ENCODE measurements around the gene CDK17. TPM values are rescaled to one million over a fixed set of nuclear protein-coding genes. Genes with fewer than 3 reads are reported as not detected.

Gene CDK17
- total and polyA plus RNA-seq, 2 donors (not counting 1 experiment from before 2014, with no cell fraction given), result 15.6 to 87.8 TPM

DNA sequence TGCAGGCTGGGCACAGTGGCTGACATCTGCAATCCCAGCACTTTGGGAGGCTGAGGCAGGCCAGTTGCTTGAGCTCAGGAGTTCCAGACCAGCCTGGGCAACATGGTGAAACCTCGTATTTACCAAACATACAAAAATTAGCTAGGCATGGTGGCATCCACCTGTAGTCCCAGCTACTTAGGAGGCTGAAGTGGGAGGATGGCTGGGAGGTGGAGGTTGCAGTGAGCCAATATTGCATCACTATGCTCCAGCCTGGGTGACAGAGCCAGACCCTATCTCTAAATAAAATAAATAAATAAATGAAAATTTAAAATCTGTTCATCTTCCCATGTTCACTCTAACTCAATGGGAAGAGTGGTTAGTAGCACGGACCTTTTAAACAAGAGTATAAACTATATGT, 134.8 kb downstream of the CDK17 start:
- TF ChIP-seq, protein P1, sequence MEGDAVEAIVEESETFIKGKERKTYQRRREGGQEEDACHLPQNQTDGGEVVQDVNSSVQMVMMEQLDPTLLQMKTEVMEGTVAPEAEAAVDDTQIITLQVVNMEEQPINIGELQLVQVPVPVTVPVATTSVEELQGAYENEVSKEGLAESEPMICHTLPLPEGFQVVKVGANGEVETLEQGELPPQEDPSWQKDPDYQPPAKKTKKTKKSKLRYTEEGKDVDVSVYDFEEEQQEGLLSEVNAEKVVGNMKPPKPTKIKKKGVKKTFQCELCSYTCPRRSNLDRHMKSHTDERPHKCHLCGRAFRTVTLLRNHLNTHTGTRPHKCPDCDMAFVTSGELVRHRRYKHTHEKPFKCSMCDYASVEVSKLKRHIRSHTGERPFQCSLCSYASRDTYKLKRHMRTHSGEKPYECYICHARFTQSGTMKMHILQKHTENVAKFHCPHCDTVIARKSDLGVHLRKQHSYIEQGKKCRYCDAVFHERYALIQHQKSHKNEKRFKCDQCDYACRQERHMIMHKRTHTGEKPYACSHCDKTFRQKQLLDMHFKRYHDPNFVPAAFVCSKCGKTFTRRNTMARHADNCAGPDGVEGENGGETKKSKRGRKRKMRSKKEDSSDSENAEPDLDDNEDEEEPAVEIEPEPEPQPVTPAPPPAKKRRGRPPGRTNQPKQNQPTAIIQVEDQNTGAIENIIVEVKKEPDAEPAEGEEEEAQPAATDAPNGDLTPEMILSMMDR (IDR thresholded peaks at IDR 0.05), result no peak
- H3K9me3 Mint-ChIP-seq (ENCODE audit: insufficient read depth), result no peaks in the 10 kb centered on the region
- H3K27ac ChIP-seq (ENCODE audit: low read length in 2 of 2), result no peak overlapping the region
- H3K9ac ChIP-seq (ENCODE audit: low read length), result no peak overlapping the region
- H4K20me1 ChIP-seq (ENCODE audit: control insufficient read depth, insufficient read depth, low read length, poor library complexity, severe bottlenecking), result peaks cover 3% of the 10 kb centered on the region
- no peaks in the 10 kb centered on the region for H3K27me3 ChIP-seq (replicated peaks in 1 of 4; ENCODE audit: control extremely low read depth in 1 of 4, control insufficient read depth in 3 of 4, insufficient read depth in 4 of 4, low read length in 3 of 4)
- WGBS (ENCODE audit: insufficient coverage), result no CpG with 5 or more reads among the region's 2 CpGs
- no peak overlapping the region for H3K27ac Mint-ChIP-seq
- POLR2A ChIA-PET, result no interaction called here
- no peaks in the 10 kb centered on the region for H3K27me3 Mint-ChIP-seq
- H3K4me3 ChIP-seq (ENCODE audit: control extremely low read depth in 1 of 5, extremely low read depth in 1 of 5, insufficient read depth in 1 of 5, low read depth in 2 of 5, low read length in 4 of 5), result no peak overlapping the region
- no peak overlapping the region for H3K4me3 Mint-ChIP-seq
- H3K9me3 ChIP-seq (ENCODE audit: control extremely low read depth in 1 of 3, control insufficient read depth in 2 of 3, insufficient read depth in 1 of 3, low read length in 2 of 3), result no peaks in the 10 kb centered on the region
- no peak for DNase-seq
- H3K4me2 ChIP-seq (replicated peaks; ENCODE audit: low read depth, low read length, poor library complexity, severe bottlenecking), result no peak overlapping the region
- no peak for ATAC-seq (ENCODE audit: low read depth)
- H2AFZ ChIP-seq (ENCODE audit: insufficient read depth, low read depth, low read length, poor library complexity, severe bottlenecking), result no peak overlapping the region
- H3K4me1 ChIP-seq (ENCODE audit: control insufficient read depth in 2 of 2, insufficient read depth in 2 of 2, low read length in 2 of 2), result no peaks in the 10 kb centered on the region
- intact Hi-C loops (cut with micrococcal nuclease), result loop anchor here (5.0 kb wide), 1 partner anchor 37 kb away; no protein-coding TSS in a partner anchor
- CTCF ChIA-PET, result no interaction called here
- H3K4me1 Mint-ChIP-seq, result peaks cover 6% of the 10 kb centered on the region
- peaks cover 9 to 55% of the 10 kb centered on the region in 2 experiments for H3K36me3 ChIP-seq (replicated peaks in 1 of 2; ENCODE audit: control extremely low read depth in 1 of 2, control insufficient read depth in 1 of 2, extremely low read depth in 1 of 2, insufficient read depth in 2 of 2, low read length in 1 of 2)
- peaks cover 3% of the 10 kb centered on the region for H3K79me2 ChIP-seq (ENCODE audit: control insufficient read depth, insufficient read depth, low read length)

DNA sequence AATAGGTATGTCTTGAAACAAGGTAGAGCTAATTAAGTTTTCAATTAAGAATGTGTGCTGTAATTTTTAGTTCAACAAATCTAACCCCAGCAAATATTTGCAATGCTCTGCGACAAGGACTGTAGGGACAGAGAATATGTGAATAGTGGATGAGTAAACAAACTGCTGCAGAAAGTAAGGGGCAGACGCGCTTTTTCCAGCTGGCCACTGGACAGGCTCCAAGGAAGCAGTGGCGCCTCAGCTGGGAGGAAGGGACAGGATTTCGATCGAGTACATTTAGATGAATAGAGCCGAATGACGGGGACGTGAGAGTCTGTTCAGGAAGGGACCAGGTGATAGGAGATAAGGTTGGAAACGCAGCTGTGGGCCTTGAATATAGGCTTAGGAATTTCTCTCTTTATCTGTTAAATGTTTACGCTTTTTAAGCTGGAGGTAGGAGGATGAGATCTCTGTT, 136.8 kb downstream of the CDK17 start:
- H3K27me3 Mint-ChIP-seq, result no peaks in the 10 kb centered on the region
- WGBS (ENCODE audit: insufficient coverage), result 89% methylated on average over 10 of the region's 11 CpGs
- H3K4me1 ChIP-seq (ENCODE audit: control insufficient read depth in 2 of 2, insufficient read depth in 2 of 2, low read length in 2 of 2), result no peaks in the 10 kb centered on the region
- H3K36me3 ChIP-seq (replicated peaks in 1 of 2; ENCODE audit: control extremely low read depth in 1 of 2, control insufficient read depth in 1 of 2, extremely low read depth in 1 of 2, insufficient read depth in 2 of 2, low read length in 1 of 2), result peaks cover 6 to 58% of the 10 kb centered on the region in 2 experiments
- intact Hi-C loops (cut with micrococcal nuclease), result no loop called here
- H3K9ac ChIP-seq (ENCODE audit: low read length), result no peak overlapping the region
- no peaks in the 10 kb centered on the region for H3K4me1 Mint-ChIP-seq
- no peak overlapping the region for H3K27ac ChIP-seq (ENCODE audit: low read length in 2 of 2)
- DNase-seq (no peak), ATAC-seq (ENCODE audit: low read depth) (no peak)
- peaks cover 3% of the 10 kb centered on the region for H3K79me2 ChIP-seq (ENCODE audit: control insufficient read depth, insufficient read depth, low read length)
- CTCF ChIA-PET, result no interaction called here
- H3K4me3 Mint-ChIP-seq, result no peak overlapping the region
- H2AFZ ChIP-seq (ENCODE audit: insufficient read depth, low read depth, low read length, poor library complexity, severe bottlenecking), result no peak overlapping the region
- POLR2A ChIA-PET, result no interaction called here
- no peak overlapping the region for H3K4me3 ChIP-seq (ENCODE audit: control extremely low read depth in 1 of 5, extremely low read depth in 1 of 5, insufficient read depth in 1 of 5, low read depth in 2 of 5, low read length in 4 of 5)
- no peak for TF ChIP-seq EZH2 (IDR thresholded peaks at IDR 0.05; ENCODE audit: borderline replicate concordance, insufficient read depth, low read depth, low read length, poor library complexity, severe bottlenecking)
- TF ChIP-seq, protein P1 (IDR thresholded peaks at IDR 0.05), result no peak
- H3K9me3 Mint-ChIP-seq (ENCODE audit: insufficient read depth), result no peaks in the 10 kb centered on the region
- H3K27me3 ChIP-seq (replicated peaks in 1 of 4; ENCODE audit: control extremely low read depth in 1 of 4, control insufficient read depth in 3 of 4, insufficient read depth in 4 of 4, low read length in 3 of 4), result no peaks in the 10 kb centered on the region
- H4K20me1 ChIP-seq (ENCODE audit: control insufficient read depth, insufficient read depth, low read length, poor library complexity, severe bottlenecking), result peaks cover 4% of the 10 kb centered on the region
- no peak overlapping the region for H3K27ac Mint-ChIP-seq
- no peak overlapping the region for H3K4me2 ChIP-seq (replicated peaks; ENCODE audit: low read depth, low read length, poor library complexity, severe bottlenecking)
- no peaks in the 10 kb centered on the region for H3K9me3 ChIP-seq (ENCODE audit: control extremely low read depth in 1 of 3, control insufficient read depth in 2 of 3, insufficient read depth in 1 of 3, low read length in 2 of 3)

Data from B cell (primary cell).